Activated CD4-positive, alpha-beta memory T cell treated with anti-CD3 and anti-CD28 coated beads, Interleukin-2, amount 10 ng/mL, durations not matched to agents 7 days and 5 days (primary cell): Measurements from ENCODE around the gene HPCA. TPM values are rescaled to one million over a fixed set of nuclear protein-coding genes. Genes with fewer than 3 reads are reported as not detected.

ENCODE experiments used
- CTCF ChIA-PET: fragments of 350-600 bp; sonication (Branson Sonifier 250); formaldehyde crosslinking; loops from one replicate; lab custom pipeline; 2021; ENCODE audit warnings: antibody characterized with exemption, inconsistent platforms; lab: Charles Lee
- POLR2A ChIA-PET: fragments of 350-600 bp; sonication (Branson Sonifier 250); formaldehyde crosslinking; loops from one replicate; lab custom pipeline; 2021; ENCODE audit warnings: antibody characterized with exemption; lab: Charles Lee
- DNase-seq: peaks from one replicate; pipeline ENCODE4 v3.0.0-alpha.2; 2020
- H3K27ac Mint-ChIP-seq: one replicate; pipeline ENCODE4 v1.8.0; 2021; ENCODE audit warnings: mild to moderate bottlenecking, mixed read lengths
- H3K27me3 Mint-ChIP-seq: one replicate; pipeline ENCODE4 v1.8.0; 2021; ENCODE audit warnings: mixed read lengths
- H3K36me3 Mint-ChIP-seq: one replicate; pipeline ENCODE4 v1.8.0; 2021; ENCODE audit warnings: low read depth, mixed read lengths
- H3K4me1 Mint-ChIP-seq: one replicate; pipeline ENCODE4 v1.8.0; 2021; ENCODE audit warnings: mixed read lengths
- H3K4me3 Mint-ChIP-seq: one replicate; pipeline ENCODE4 v1.8.0; 2021; ENCODE audit warnings: mild to moderate bottlenecking, mixed read lengths
- H3K9me3 Mint-ChIP-seq: one replicate; pipeline ENCODE4 v1.8.0; 2021; ENCODE audit warnings: mixed read lengths
- total RNA-seq, 2 experiments: library from RNA; stranded (reverse); gene quantifications; one replicate each; pipeline ENCODE4 v1.2.3, GENCODE V29; 2021

HPCA gene
- total RNA-seq, 2 experiments from 2014 or later: 0.38 to 0.60 TPM

DNA sequence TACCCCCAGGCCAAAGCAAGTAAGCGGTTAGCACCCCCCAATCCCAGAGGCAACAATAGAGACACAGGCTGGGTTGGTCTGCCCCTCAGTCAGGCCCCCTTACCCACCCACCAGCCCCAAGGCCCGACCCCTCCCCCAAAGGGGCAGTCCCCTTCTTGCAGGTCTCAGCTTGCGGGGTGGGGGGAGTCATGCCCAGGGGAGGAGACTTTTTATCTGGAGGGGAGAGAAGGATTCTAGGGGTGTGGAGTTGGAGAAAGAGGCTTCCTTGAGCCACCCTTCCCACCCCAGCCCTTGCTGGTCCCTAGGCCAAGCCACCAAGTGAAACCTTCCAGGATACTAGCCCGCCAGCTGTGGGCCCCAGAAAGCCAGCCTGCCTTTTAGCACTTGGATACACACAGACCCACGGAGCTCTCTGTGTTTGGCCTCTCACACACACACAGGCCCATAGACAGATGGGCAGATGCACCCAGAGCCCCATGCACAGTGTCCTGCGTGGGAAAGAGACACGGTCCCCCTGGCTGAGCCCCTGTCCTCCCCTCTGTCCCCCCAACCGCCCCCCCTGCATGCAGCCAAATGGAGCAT is 7.8 kb downstream of the HPCA start:
- Mint-ChIP-seq H3K36me3 (no peaks in the 10 kb centered on the region), H3K4me1 (peaks cover 5% of the 10 kb centered on the region), H3K27me3 (peaks cover 63% of the 10 kb centered on the region), H3K4me3 (peak overlapping the region; percentile 36), H3K9me3 (no peaks in the 10 kb centered on the region), H3K27ac (no peak overlapping the region)
- ChIA-PET POLR2A (no interaction called here), CTCF (interaction anchor here (0.6 to 1.2 kb wide), 2 partner anchors 10 to 400 kb away, joined by 4 read pairs; no protein-coding TSS in a partner anchor)
- DNase-seq: no peak

DNA sequence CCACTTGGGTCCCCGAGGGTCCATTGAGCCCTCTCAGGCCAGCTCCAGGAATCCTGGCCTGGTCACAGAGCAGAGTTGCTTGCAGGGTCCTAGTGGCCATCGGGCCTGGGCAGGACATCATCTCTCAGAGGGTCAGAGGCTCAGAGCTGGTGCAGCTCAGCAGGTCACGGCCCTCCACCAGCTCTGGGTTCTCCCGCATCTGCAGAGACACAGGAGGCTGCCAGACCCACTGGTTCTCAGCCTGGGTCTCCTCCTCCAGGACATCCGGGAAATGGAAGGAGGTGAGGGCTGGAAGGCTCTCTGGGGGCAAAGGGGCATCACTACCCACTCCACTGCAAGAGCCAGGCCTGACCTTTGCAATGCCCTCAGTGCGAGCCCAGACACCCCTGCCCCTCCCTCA is 8.4 kb downstream of the HPCA start:
- Mint-ChIP-seq H3K4me3 (no peak overlapping the region), H3K36me3 (no peaks in the 10 kb centered on the region), H3K27me3 (peaks cover 63% of the 10 kb centered on the region), H3K27ac (no peak overlapping the region), H3K4me1 (peaks cover 5% of the 10 kb centered on the region), H3K9me3 (no peaks in the 10 kb centered on the region)
- DNase-seq: no peak
- CTCF ChIA-PET: interaction anchor here (1.2 kb wide), 1 partner anchor 10 kb away, joined by 4 read pairs; no protein-coding TSS in a partner anchor
- POLR2A ChIA-PET: no interaction called here

DNA sequence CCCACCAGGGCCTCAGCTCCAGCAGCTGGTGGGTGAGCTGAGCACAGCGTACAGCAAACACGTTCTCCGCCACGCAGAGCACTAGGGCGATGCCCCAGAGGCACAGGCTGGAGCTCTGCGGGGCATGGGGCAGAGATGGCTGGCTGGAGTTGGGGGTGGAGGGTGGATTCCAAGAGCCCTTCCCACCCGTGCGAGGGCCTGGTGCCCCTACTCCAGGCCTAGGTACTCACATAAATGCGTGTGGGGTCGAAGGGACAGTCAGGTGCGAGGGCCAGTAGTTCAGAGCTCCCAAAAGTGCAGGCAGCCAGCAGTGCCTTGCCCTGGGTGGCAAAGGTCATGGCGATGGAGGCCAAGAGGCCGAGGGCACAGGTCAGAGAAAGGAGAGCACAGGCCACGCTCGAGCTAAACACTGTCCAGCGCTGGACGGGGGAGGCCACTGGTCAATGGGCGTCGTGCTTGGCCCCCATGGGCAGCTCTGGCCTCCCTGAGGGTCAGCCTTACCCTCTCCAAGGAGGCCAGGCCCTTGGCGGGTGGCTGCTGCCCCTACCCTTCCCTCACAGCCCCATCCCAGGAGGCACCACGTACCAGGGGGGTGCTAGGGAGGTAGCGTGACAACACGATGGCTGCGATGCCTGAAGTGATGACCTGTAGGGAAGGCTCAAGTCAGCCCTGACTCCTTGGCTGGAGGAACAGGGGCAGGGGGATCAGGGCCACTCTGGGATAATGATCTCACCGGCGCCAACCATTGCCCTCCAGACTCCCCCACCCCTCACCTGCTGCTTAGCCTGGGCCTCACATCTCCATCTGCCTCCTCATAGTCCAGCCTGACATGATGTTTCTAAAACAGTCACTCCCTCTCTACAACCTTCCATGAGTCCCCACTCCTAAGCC is 9.3 kb downstream of the HPCA start:
- H3K36me3 Mint-ChIP-seq: no peaks in the 10 kb centered on the region
- peaks cover 7% of the 10 kb centered on the region for H3K4me1 Mint-ChIP-seq
- no peaks in the 10 kb centered on the region for H3K9me3 Mint-ChIP-seq
- POLR2A ChIA-PET: no interaction called here
- no peak for DNase-seq
- no peak overlapping the region for H3K27ac Mint-ChIP-seq
- peaks cover 63% of the 10 kb centered on the region for H3K27me3 Mint-ChIP-seq
- no peak overlapping the region for H3K4me3 Mint-ChIP-seq
- CTCF ChIA-PET: interaction anchor here (1.2 kb wide), 1 partner anchor 11 kb away, joined by 4 read pairs; no protein-coding TSS in a partner anchor

DNA sequence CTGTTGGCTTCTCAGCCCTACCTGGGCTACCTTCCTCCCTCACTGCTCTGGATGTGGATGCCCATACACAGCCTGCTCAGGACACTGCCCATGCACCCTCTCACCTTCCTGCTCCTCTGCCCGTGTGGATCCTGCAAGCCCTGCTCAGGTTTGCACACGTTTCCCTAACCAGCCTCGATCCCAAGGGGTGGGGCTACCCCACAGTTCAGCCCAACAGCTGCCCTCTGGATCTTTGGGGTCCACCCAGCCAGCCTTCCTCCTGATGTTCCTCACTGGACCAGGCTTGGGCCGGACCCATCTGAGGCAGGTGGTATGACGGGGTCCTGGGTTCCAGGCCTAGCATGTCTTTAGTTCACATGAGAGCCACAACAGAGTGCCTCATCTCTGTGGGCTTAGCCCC is 10.2 kb downstream of the HPCA start:
- H3K36me3 Mint-ChIP-seq: no peaks in the 10 kb centered on the region
- H3K27me3 Mint-ChIP-seq: peaks cover 57% of the 10 kb centered on the region
- ChIA-PET POLR2A (no interaction called here), CTCF (interaction anchor here (1.0 kb wide), 1 partner anchor 199 kb away, joined by 3 read pairs; no protein-coding TSS in a partner anchor)
- no peaks in the 10 kb centered on the region for H3K9me3 Mint-ChIP-seq
- no peak overlapping the region for H3K4me3 Mint-ChIP-seq
- no peak for DNase-seq
- no peak overlapping the region for H3K27ac Mint-ChIP-seq
- peaks cover 9% of the 10 kb centered on the region for H3K4me1 Mint-ChIP-seq

DNA sequence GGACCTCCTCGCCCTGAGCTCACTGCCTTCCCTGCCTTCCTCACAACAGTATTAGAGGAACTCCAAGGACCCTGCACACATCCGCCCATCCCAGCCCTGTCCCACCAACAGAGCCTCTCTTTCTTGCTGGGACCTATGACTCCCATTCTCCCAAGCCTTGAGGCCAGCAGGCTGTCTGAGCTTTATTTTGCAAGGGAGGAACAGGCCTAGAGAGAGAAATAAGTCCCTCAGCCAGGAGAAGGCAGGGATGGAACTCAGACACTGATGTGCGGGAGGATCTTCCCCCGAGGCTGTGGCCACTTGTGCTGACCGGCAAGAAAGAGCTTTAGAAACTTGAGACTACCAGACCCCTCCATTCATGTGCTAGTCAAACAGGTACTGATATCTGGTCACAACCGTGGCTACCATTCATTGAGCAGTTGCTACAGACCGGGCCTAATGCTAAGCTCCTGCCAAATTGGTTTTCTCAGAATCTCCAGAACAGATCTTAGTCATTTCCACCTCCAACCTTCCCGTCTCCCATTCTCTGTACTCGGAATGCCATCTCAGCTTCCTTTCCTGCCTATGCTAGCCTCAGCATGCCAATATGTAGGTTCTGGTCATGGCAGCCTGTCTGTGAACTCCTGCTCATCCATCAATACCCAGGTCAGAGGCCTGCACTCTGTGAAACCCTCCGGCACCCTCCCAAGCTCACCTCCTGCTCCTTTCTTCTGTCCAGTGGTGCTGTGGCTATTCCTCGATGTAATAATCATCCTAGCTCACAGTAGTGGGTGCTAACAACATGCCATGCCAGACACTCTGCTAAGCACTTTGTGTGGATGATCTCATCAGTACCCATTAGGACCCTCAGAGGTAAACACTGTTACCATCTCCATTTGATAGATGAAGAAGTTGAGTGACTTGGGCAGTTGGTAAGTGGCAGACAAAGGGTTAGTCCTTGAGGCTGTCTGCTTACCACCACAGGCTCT is 11.1 kb downstream of the HPCA start:
- H3K4me3 Mint-ChIP-seq: no peak overlapping the region
- no peaks in the 10 kb centered on the region for H3K36me3 Mint-ChIP-seq
- peaks cover 14% of the 10 kb centered on the region for H3K4me1 Mint-ChIP-seq
- no peak overlapping the region for H3K27ac Mint-ChIP-seq
- POLR2A ChIA-PET: no interaction called here
- no peak for DNase-seq
- CTCF ChIA-PET: interaction anchor here (0.7 to 1.0 kb wide), 2 partner anchors 22 to 199 kb away, joined by 3 to 4 read pairs; no protein-coding TSS in a partner anchor
- peaks cover 56% of the 10 kb centered on the region for H3K27me3 Mint-ChIP-seq
- no peaks in the 10 kb centered on the region for H3K9me3 Mint-ChIP-seq

DNA sequence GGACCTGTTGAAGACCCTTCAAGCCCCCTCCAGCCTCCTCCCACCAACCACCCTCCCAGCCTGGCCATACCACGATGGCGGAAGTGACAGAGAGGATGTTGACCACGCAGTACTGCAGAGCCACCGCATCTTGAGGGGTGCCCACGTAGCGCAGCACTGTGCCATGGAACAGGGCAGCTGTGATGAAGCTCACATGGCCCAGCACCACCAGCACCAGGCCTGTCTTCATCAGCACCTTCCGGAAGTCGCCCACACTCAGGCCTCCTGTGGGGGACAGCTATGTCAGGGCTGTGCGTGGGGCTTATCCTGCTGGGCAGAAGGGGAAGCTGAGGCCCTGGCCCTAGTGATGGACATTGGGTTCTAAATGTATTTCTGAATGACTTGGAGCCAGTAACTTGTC is 11.8 kb downstream of the HPCA start:
- Mint-ChIP-seq H3K27ac (no peak overlapping the region), H3K9me3 (no peaks in the 10 kb centered on the region), H3K4me1 (peaks cover 10% of the 10 kb centered on the region), H3K36me3 (no peaks in the 10 kb centered on the region), H3K27me3 (peaks cover 57% of the 10 kb centered on the region), H3K4me3 (no peak overlapping the region)
- POLR2A ChIA-PET: no interaction called here
- no peak for DNase-seq
- CTCF ChIA-PET: interaction anchor here (0.6 kb wide), 1 partner anchor 218 kb away, joined by 4 read pairs; no protein-coding TSS in a partner anchor

DNA sequence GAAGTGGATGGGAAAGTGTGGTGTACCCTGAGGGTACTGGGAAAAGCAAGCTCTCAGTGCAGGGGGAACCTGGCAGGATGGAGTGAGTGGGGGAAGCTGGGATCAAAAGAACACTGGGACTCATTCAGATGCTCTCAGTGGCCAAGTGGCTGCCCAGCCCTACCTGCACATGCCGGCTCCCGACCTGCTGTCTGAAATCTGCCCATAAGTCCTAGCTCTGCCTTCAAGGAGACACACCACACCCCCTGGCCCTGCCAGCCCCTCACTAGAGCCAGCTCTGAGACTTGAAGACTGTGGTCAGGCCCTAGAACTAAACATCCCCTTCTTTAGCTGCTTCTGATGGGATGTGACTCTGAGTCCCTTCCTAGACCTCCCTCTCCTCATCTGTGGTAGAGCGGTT is 12.7 kb downstream of the HPCA start:
- H3K36me3 Mint-ChIP-seq: no peaks in the 10 kb centered on the region
- no peak overlapping the region for H3K27ac Mint-ChIP-seq
- DNase-seq: no peak
- peaks cover 55% of the 10 kb centered on the region for H3K27me3 Mint-ChIP-seq
- H3K4me3 Mint-ChIP-seq: no peak overlapping the region
- ChIA-PET POLR2A (no interaction called here), CTCF (interaction anchor here (0.6 to 1.1 kb wide), 2 partner anchors 9 to 219 kb away, joined by 4 read pairs; no protein-coding TSS in a partner anchor)
- peaks cover 10% of the 10 kb centered on the region for H3K4me1 Mint-ChIP-seq
- no peaks in the 10 kb centered on the region for H3K9me3 Mint-ChIP-seq

DNA sequence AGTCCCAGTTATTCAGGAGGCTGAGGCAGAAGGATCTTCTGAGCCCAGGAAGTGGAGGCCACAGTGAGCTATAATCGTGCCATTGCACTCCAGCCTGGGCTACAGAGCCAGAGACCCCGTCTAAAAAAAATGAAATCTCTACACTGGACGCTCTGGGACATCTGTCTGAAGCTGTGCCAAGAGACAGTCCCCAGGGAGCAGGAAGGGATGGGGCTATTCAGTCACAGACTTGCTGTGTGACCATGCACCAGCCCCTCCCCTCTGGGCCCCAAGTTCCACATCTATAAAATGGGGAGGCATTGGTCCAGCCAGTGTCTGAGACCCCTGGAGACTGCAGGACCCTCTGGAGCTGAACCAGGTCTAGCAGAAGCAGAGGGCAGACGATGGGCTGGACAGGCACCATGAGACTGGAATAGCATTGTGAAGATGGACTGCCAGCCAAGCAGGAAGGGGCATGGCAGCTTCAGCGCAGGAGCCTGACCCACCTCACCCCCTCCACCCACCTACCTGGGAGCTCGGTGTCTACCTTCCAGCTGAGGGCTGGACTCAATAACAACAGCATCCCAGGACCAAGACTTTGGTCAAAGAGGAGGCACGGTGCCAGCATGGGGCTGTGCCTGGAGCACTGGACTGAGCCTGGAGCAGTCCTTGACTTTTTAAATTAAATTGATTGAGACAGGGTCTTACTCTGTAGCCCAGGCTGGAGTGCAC is 13.4 kb downstream of the HPCA start:
- Mint-ChIP-seq H3K27me3 (peaks cover 57% of the 10 kb centered on the region), H3K36me3 (no peaks in the 10 kb centered on the region), H3K27ac (no peak overlapping the region), H3K4me3 (no peak overlapping the region), H3K4me1 (peaks cover 10% of the 10 kb centered on the region), H3K9me3 (no peaks in the 10 kb centered on the region)
- POLR2A ChIA-PET: no interaction called here
- DNase-seq: no peak
- CTCF ChIA-PET: interaction anchor here (1.1 kb wide), 1 partner anchor 10 kb away, joined by 4 read pairs; no protein-coding TSS in a partner anchor

DNA sequence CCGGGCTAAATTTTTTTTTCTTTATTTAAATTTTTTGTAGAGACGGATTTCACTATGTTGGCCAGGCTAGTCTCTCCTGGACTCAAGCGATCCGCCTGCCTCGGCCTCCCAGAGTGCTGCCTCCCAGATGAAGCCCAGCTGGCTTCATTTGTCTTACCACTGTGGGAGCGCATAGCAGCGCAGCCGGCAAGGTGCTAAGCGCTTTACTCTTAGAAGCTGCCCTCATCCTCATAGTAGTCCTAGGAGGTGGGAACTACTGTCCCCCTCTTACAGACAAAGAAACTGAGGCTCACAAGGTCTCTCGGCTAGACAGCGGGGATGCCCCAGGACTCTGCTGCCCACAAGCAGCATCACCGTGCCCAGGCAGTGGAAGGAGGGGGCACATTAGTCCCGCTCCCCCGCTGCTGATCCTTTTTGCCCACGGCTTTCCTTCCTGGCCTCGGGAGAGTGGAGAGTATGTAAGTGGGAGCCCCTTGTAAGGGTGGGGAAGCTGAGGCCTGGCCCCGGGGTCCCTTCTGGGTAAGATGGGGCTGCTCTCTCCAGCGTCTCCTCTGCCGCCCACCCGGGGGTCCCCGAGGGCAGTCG is 14.2 kb downstream of the HPCA start:
- H3K36me3 Mint-ChIP-seq: no peaks in the 10 kb centered on the region
- CTCF ChIA-PET: no interaction called here
- H3K4me1 Mint-ChIP-seq: peaks cover 10% of the 10 kb centered on the region
- H3K27ac Mint-ChIP-seq: no peak overlapping the region
- POLR2A ChIA-PET: no interaction called here
- peak overlapping the region; percentile 32 for H3K4me3 Mint-ChIP-seq
- no peak for DNase-seq
- no peaks in the 10 kb centered on the region for H3K9me3 Mint-ChIP-seq
- peaks cover 58% of the 10 kb centered on the region for H3K27me3 Mint-ChIP-seq

DNA sequence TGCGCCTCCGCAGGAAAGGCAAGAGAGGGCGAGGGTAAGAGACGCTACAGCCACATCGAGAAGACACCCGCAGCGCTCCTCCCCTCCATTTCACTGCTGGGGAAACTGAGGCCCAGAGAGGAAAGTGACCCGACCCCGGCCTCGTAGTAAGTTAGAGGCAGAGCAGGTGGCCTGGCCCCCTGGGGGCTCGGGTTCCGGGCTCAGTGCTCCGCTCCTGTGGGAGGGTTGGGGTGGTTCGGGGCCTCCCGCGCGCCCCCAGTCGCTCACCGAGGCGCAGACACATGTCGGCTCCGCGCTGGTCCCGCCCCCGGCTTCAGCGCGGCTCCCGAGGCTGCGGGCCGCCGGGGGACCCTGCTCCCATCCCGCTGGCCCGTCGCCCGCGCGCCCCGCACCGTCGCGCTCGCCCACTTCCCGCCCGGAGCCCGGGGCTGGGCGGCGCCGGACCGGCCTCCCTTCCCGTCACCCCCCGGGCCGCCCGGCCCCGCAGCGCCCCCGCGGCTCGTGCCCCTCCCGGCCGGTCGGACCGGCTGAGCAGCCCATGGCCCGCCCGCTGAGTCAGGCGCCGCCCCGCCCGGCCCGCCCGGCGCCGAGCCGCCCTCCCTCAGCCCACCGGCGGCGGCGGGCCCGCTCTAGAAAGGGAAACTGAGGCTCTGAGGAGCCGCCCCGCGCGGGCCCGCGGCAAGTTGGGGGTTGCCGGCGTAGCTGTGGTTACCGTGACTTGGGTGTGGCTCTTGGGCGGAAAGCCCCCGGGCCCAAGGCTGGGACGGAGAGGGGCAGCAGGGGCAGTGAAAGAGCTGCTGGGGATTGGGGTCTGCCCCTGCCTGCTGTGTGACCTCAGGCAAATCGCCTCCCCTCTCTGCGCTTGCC is 14.9 kb downstream of the HPCA start, which contains the start of gene TMEM54:
Gene TMEM54 (minus strand): TSS at position 434 of the 867 bp plus-strand sequence. CDS start 151 bp downstream, at position 283.
- POLR2A ChIA-PET: no interaction called here
- Mint-ChIP-seq H3K9me3 (no peaks in the 10 kb centered on the region), H3K4me3 (peak within 1 kb of the TSS; percentile 68), H3K27me3 (peaks cover 55% of the 10 kb centered on the region), H3K4me1 (peaks cover 10% of the 10 kb centered on the region), H3K27ac (no peak within 1 kb of the TSS), H3K36me3 (no peaks in the 10 kb centered on the region)
- CTCF ChIA-PET: no interaction called here
- DNase-seq: no peak
